ENCODE results near the gene DNAH5. TPM values are rescaled to one million over a fixed set of nuclear protein-coding genes. Genes with fewer than 3 reads are reported as not detected.

DNAH5 gene
- total RNA-seq, 4 donors from 2014 or later, result 0.28 to 3.3 (median 0.44) TPM

DNA sequence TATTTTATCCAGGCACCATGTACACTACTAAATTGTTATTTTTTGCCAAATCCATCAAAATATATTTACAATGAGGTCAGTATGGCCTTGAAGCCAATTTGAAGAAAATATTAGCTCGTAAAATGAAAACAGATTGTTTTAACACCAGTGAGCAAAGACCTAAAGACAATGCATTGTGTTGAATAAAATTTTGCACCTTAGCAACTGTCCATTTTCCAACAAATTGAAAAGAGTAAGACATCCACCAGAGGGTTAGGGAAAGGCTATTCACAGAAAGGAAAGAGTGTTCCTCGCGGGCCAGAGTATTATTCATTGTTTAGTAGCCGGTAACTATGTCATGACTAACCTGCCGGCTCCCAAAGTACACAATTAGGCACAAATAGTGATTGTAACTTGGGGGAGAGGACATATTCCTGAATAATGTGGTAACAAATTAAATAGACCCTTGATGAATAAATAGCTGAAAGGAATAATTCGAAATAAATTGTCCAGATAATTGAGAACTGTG lies 213.3 kb downstream of the DNAH5 start:
- no peak overlapping the region for H3K27ac ChIP-seq
- H3K4me3 ChIP-seq, result no peak overlapping the region
- DNase-seq, result no peak
- no peaks in the 10 kb centered on the region for H3K27me3 ChIP-seq
- TF ChIP-seq, protein P1, sequence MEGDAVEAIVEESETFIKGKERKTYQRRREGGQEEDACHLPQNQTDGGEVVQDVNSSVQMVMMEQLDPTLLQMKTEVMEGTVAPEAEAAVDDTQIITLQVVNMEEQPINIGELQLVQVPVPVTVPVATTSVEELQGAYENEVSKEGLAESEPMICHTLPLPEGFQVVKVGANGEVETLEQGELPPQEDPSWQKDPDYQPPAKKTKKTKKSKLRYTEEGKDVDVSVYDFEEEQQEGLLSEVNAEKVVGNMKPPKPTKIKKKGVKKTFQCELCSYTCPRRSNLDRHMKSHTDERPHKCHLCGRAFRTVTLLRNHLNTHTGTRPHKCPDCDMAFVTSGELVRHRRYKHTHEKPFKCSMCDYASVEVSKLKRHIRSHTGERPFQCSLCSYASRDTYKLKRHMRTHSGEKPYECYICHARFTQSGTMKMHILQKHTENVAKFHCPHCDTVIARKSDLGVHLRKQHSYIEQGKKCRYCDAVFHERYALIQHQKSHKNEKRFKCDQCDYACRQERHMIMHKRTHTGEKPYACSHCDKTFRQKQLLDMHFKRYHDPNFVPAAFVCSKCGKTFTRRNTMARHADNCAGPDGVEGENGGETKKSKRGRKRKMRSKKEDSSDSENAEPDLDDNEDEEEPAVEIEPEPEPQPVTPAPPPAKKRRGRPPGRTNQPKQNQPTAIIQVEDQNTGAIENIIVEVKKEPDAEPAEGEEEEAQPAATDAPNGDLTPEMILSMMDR (IDR thresholded peaks at IDR 0.05), result no peak
- no peak for TF ChIP-seq POLR2A (IDR thresholded peaks at IDR 0.05)
- H3K4me1 ChIP-seq, result no peaks in the 10 kb centered on the region
- no peaks in the 10 kb centered on the region for H3K9me3 ChIP-seq
- H3K36me3 ChIP-seq, result no peaks in the 10 kb centered on the region

DNA sequence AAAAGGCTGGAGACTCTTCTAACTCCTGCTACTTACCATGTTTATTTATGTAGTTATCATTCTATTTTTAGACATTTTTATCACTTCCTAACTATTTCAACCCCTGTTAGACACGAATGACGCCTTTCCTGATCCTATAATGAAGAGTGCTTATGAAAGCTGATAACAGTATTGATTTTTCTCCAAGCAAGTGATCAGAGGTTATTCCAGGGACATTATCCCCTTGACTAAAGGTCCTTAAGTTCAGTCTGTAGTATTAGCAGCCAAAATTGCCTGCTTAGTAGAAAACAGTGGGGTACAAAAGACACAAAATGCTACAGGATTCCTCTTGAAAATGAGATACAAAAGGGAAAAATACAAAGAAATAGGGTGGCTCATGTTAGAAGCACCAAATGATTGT lies 235.6 kb downstream of the DNAH5 start:
- Histone ChIP-seq H3K27ac (no peak overlapping the region), H3K9me3 (no peaks in the 10 kb centered on the region), H3K27me3 (no peaks in the 10 kb centered on the region), H3K4me3 (no peak overlapping the region), H3K36me3 (no peaks in the 10 kb centered on the region), H3K4me1 (no peaks in the 10 kb centered on the region)
- no peak for TF ChIP-seq POLR2A (IDR thresholded peaks at IDR 0.05)
- TF ChIP-seq, protein P1 (IDR thresholded peaks at IDR 0.05), result no peak
- no peak for DNase-seq

- H3K4me1 ChIP-seq, result no peaks in the 10 kb centered on the region
- no peak overlapping the region for H3K4me3 ChIP-seq
- no peak overlapping the region for H3K27ac ChIP-seq
- no peaks in the 10 kb centered on the region for H3K36me3 ChIP-seq
- no peaks in the 10 kb centered on the region for H3K9me3 ChIP-seq
- TF ChIP-seq, protein P1 (IDR thresholded peaks at IDR 0.05), result no peak
- no peak for TF ChIP-seq POLR2A (IDR thresholded peaks at IDR 0.05)
- H3K27me3 ChIP-seq, result no peaks in the 10 kb centered on the region
- no peak for DNase-seq
These were observed 236.1 kb downstream of the DNAH5 start for GRCh38 chr5:13708432-13708831.

DNA sequence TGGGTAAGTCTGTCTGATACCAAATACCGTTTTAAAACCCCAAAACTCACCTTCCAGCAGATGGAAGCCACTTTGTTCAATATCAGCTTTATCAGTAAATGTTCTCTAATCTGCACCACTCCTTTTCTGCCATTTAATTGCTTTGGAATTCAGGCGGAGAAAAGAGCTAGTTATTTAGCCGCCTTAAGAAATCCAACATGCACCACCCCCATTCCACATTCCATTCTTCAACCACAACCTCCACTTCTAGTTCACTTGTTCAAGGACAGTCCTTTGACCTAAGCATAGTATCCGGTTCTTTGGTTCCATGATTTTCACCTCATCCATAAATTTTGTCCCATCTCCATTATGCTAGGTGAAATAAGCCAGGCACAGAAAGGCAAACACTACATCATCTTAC lies 240.1 kb downstream of the DNAH5 start:
- Histone ChIP-seq H3K9me3 (no peaks in the 10 kb centered on the region), H3K27me3 (no peaks in the 10 kb centered on the region), H3K4me1 (no peaks in the 10 kb centered on the region), H3K27ac (no peak overlapping the region), H3K36me3 (no peaks in the 10 kb centered on the region), H3K4me3 (no peak overlapping the region)
- DNase-seq, result no peak
- no peak for TF ChIP-seq POLR2A (IDR thresholded peaks at IDR 0.05)
- TF ChIP-seq, protein P1 (IDR thresholded peaks at IDR 0.05), result no peak

- H3K9me3 ChIP-seq, result no peaks in the 10 kb centered on the region
- H3K27ac ChIP-seq, result no peak overlapping the region
- no peaks in the 10 kb centered on the region for H3K4me1 ChIP-seq
- H3K27me3 ChIP-seq, result no peaks in the 10 kb centered on the region
- H3K36me3 ChIP-seq, result no peaks in the 10 kb centered on the region
- DNase-seq, result no peak
- no peak overlapping the region for H3K4me3 ChIP-seq
- TF ChIP-seq, protein P1 (IDR thresholded peaks at IDR 0.05), result no peak
- no peak for TF ChIP-seq POLR2A (IDR thresholded peaks at IDR 0.05)
These were observed 243.9 kb downstream of the DNAH5 start for GRCh38 chr5:13700626-13701025.

- Histone ChIP-seq H3K4me3 (no peak overlapping the region), H3K27ac (no peak overlapping the region)
- TF ChIP-seq, protein P1 (IDR thresholded peaks at IDR 0.05), result no peak
- no peak for TF ChIP-seq POLR2A (IDR thresholded peaks at IDR 0.05)
These were observed 245.6 kb downstream of the DNAH5 start for GRCh38 chr5:13698885-13699284.

More at GRCh38 chr5:13698885-13699284, 245.6 kb downstream of the DNAH5 start:
- no peak for DNase-seq
- Histone ChIP-seq H3K4me1 (no peaks in the 10 kb centered on the region), H3K36me3 (no peaks in the 10 kb centered on the region), H3K9me3 (no peaks in the 10 kb centered on the region), H3K27me3 (no peaks in the 10 kb centered on the region)
